ENCODE results near the gene GNAQ. TPM values are rescaled to one million over a fixed set of nuclear protein-coding genes. Genes with fewer than 3 reads are reported as not detected.

The GNAQ gene
- total RNA-seq, 1 experiment from 2014 or later: 28.7 TPM

- Histone ChIP-seq H3K4me3 (replicated peaks in 1 of 2; ENCODE audit: low read depth in 1 of 2, low read length in 2 of 2) (no peak overlapping the region), H3K79me2 (ENCODE audit: insufficient read depth, low read length) (no peaks in the 10 kb centered on the region; the same call in 1 of the 2 replicates)
Observed at GRCh38 chr9:77935211-77935610, 96.4 kb downstream of the GNAQ start.

More at GRCh38 chr9:77935211-77935610, 96.4 kb downstream of the GNAQ start:
- H3K36me3 ChIP-seq (ENCODE audit: control insufficient read depth in 1 of 2, insufficient read depth in 2 of 2, low read length in 2 of 2): no peaks in the 10 kb centered on the region
- H3K9me3 ChIP-seq (ENCODE audit: control insufficient read depth in 1 of 2, insufficient read depth in 1 of 2, low read depth in 1 of 2, low read length in 2 of 2): no peaks in the 10 kb centered on the region
- ChIA-PET POLR2A (no interaction called here), CTCF (no interaction called here), RAD21 (ENCODE audit: low non-redundant PET in 1 of 2, low total read pairs in 2 of 2, uncharacterized antibody in 2 of 2, unreplicated experiment in 2 of 2) (no interaction called here)
- no peak for ATAC-seq
- H3K27ac ChIP-seq (ENCODE audit: low read depth, low read length): no peak overlapping the region
- no peaks in the 10 kb centered on the region for H3K27me3 ChIP-seq (ENCODE audit: insufficient read depth, low read length)
- H4K20me1 ChIP-seq (ENCODE audit: insufficient read depth): 0 out of 2 replicates have a peak, but pooled peaks cover 3% of the 10 kb centered on the region
- H3K4me2 ChIP-seq (ENCODE audit: low read length): no peak overlapping the region
- TF ChIP-seq ATF3 (IDR thresholded peaks at IDR 0.05): no peak
- no peak for TF ChIP-seq TCF7L2 (IDR thresholded peaks at IDR 0.05; ENCODE audit: borderline replicate concordance, extremely low read depth, insufficient read depth, insufficient read length)
- no peak for TF ChIP-seq CEBPB (IDR thresholded peaks at IDR 0.05; ENCODE audit: low read depth)
- TF ChIP-seq, protein P1, sequence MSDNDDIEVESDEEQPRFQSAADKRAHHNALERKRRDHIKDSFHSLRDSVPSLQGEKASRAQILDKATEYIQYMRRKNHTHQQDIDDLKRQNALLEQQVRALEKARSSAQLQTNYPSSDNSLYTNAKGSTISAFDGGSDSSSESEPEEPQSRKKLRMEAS (IDR thresholded peaks at IDR 0.05): no peak
- TF ChIP-seq, protein P2, sequence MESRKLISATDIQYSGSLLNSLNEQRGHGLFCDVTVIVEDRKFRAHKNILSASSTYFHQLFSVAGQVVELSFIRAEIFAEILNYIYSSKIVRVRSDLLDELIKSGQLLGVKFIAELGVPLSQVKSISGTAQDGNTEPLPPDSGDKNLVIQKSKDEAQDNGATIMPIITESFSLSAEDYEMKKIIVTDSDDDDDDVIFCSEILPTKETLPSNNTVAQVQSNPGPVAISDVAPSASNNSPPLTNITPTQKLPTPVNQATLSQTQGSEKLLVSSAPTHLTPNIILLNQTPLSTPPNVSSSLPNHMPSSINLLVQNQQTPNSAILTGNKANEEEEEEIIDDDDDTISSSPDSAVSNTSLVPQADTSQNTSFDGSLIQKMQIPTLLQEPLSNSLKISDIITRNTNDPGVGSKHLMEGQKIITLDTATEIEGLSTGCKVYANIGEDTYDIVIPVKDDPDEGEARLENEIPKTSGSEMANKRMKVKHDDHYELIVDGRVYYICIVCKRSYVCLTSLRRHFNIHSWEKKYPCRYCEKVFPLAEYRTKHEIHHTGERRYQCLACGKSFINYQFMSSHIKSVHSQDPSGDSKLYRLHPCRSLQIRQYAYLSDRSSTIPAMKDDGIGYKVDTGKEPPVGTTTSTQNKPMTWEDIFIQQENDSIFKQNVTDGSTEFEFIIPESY (IDR thresholded peaks at IDR 0.05; ENCODE audit: extremely low read depth, insufficient replicate concordance, low read length): no peak
- TF ChIP-seq ZFX (IDR thresholded peaks at IDR 0.05): no peak
- no peak for TF ChIP-seq CTCF (IDR thresholded peaks at IDR 0.05 in 2 of 3, conservative IDR thresholded peaks at IDR 0.05 in 1 of 3; ENCODE audit: borderline replicate concordance in 1 of 3, insufficient read depth in 1 of 3, low read depth in 2 of 3, low read length in 2 of 3)
- no peak for TF ChIP-seq SP1 (IDR thresholded peaks at IDR 0.05; ENCODE audit: low read depth)
- TF ChIP-seq SRF (IDR thresholded peaks at IDR 0.05; ENCODE audit: low read depth): no peak
- no peak for TF ChIP-seq EGR1 (IDR thresholded peaks at IDR 0.05; ENCODE audit: low read depth)
- H3K9ac ChIP-seq (ENCODE audit: low read length): no peak overlapping the region
- intact Hi-C loops (cut with micrococcal nuclease): no loop called here
- H3K9me2 ChIP-seq (ENCODE audit: insufficient read depth): 0 out of 2 replicates have a peak, but pooled peaks cover 2% of the 10 kb centered on the region
- no peak for DNase-seq (ENCODE audit: low read depth, low spot score)
- peaks cover 0 to 6% of the 10 kb centered on the region in 2 experiments; a peak in 2 of 4 replicates for H3K4me1 ChIP-seq (ENCODE audit: control insufficient read depth in 1 of 2, insufficient read depth in 2 of 2, low read length in 2 of 2)
- BruUV-seq (replicated peaks): no TSS peak
- H2AFZ ChIP-seq (ENCODE audit: low read depth, low read length, poor library complexity, severe bottlenecking): no peak overlapping the region
